HEK293 (cell line): ENCODE measurements around the gene SHROOM3.

Source experiments
- CTCF ChIA-PET: fragments of 350-600 bp; formaldehyde crosslinking; extraction: SDS; loops from one replicate; lab custom pipeline; 2021; ENCODE audit warnings: antibody characterized with exemption; lab: Yijun Ruan, JAX
- POLR2A ChIA-PET: fragments of 300-600 bp; formaldehyde crosslinking; extraction: SDS; loops from one replicate; lab custom pipeline; 2020; ENCODE audit warnings: antibody characterized with exemption, inconsistent platforms; lab: Yijun Ruan, JAX
- H3K27ac ChIP-seq: fragments of 200-500 bp; sonication (Bioruptor generic); 2 replicates; pipeline ENCODE4 v1.5.1; 2014; ENCODE audit warnings: low read depth, low read length, control low read depth, inconsistent platforms; ENCODE audit errors: extremely low read depth
- H3K36me3 ChIP-seq, 2 experiments: fragments of 200-500 bp in 1 of 2; sonication (Bioruptor generic) in 1 of 2; 1 replicate in 1 of 2; 2 replicates in 1 of 2; pipeline ENCODE4 v1.5.1; 2014 to 2017; ENCODE audit warnings: inconsistent platforms in 2 of 2, low read length in 2 of 2; ENCODE audit not compliant: control insufficient read depth in 2 of 2, insufficient read depth in 1 of 2
- H3K4me1 ChIP-seq: fragments of 200-500 bp; sonication (Bioruptor generic); 2 replicates; pipeline ENCODE4 v1.5.1; 2014; ENCODE audit warnings: mild to moderate bottlenecking, low read length, inconsistent platforms; ENCODE audit not compliant: control insufficient read depth, insufficient read depth
- H3K4me3 ChIP-seq: 2 replicates; pipeline ENCODE4 v1.5.1; 2011; ENCODE audit warnings: low read depth, mild to moderate bottlenecking, control low read depth, low read length, moderate library complexity
- H3K9me3 ChIP-seq: fragments of 200-500 bp; sonication (Bioruptor generic); 2 replicates; pipeline ENCODE4 v1.5.1; 2014; ENCODE audit warnings: low read depth, low read length, inconsistent platforms; ENCODE audit not compliant: control insufficient read depth, insufficient read depth
- EGR2 ChIP-seq: fragments of 450-650 bp; formaldehyde crosslinking; IDR thresholded peaks from 2 replicates; pipeline ENCODE4 v1.5.1; 2016; ENCODE audit warnings: low read depth, missing biosample characterization, missing genetic modification characterization
- FEZF1 ChIP-seq: fragments of 450-650 bp; formaldehyde crosslinking; IDR thresholded peaks from 2 replicates; pipeline ENCODE4 v1.5.1; 2016; ENCODE audit warnings: missing biosample characterization, missing genetic modification characterization
- GLIS1 ChIP-seq: fragments of 450-650 bp; formaldehyde crosslinking; IDR thresholded peaks from 2 replicates; pipeline ENCODE4 v1.5.1; 2016; ENCODE audit warnings: missing biosample characterization, missing genetic modification characterization
- HOXD13 ChIP-seq: sonication (generic); formaldehyde crosslinking; IDR thresholded peaks from 2 replicates; pipeline ENCODE4 v1.8.0; 2022; ENCODE audit warnings: missing genetic modification reagents, borderline replicate concordance
- MZF1 ChIP-seq: fragments of 450-650 bp; formaldehyde crosslinking; IDR thresholded peaks from 2 replicates; pipeline ENCODE4 v1.5.1; 2017; ENCODE audit warnings: missing biosample characterization, missing genetic modification characterization, borderline replicate concordance
- OSR2 ChIP-seq: fragments of 450-650 bp; formaldehyde crosslinking; IDR thresholded peaks from 2 replicates; pipeline ENCODE4 v1.5.1; 2016; ENCODE audit warnings: missing biosample characterization, missing genetic modification characterization
- PRDM10 ChIP-seq: fragments of 450-650 bp; formaldehyde crosslinking; IDR thresholded peaks from 2 replicates; pipeline ENCODE4 v1.5.1; 2016; ENCODE audit warnings: missing biosample characterization, missing genetic modification characterization
- PRDM4 ChIP-seq: fragments of 450-650 bp; formaldehyde crosslinking; IDR thresholded peaks from 2 replicates; pipeline ENCODE4 v1.5.1; 2017; ENCODE audit warnings: missing biosample characterization, missing genetic modification characterization
- PRDM6 ChIP-seq: fragments of 450-650 bp; formaldehyde crosslinking; IDR thresholded peaks from 2 replicates; pipeline ENCODE4 v1.5.1; 2017; ENCODE audit warnings: missing biosample characterization, missing genetic modification characterization
- SALL2 ChIP-seq: fragments of 450-650 bp; formaldehyde crosslinking; IDR thresholded peaks from 2 replicates; pipeline ENCODE4 v1.5.0; 2017; ENCODE audit warnings: missing biosample characterization, mild to moderate bottlenecking, missing genetic modification characterization, borderline replicate concordance
- SCRT2 ChIP-seq: fragments of 450-650 bp; formaldehyde crosslinking; IDR thresholded peaks from 2 replicates; pipeline ENCODE4 v1.5.1; 2016; ENCODE audit warnings: missing biosample characterization, missing genetic modification characterization
- SP7 ChIP-seq: fragments of 450-650 bp; formaldehyde crosslinking; IDR thresholded peaks from 2 replicates; pipeline ENCODE4 v1.5.1; 2016; ENCODE audit warnings: missing biosample characterization, missing genetic modification characterization
- WT1 ChIP-seq: fragments of 450-650 bp; formaldehyde crosslinking; IDR thresholded peaks from 2 replicates; pipeline ENCODE4 v1.5.1; 2016; ENCODE audit warnings: missing biosample characterization, missing genetic modification characterization
- ZEB2 ChIP-seq: fragments of 450-650 bp; formaldehyde crosslinking; IDR thresholded peaks from 2 replicates; pipeline ENCODE4 v1.5.1; 2016; ENCODE audit warnings: missing biosample characterization, missing genetic modification characterization
- ZIC2 ChIP-seq: fragments of 450-650 bp; formaldehyde crosslinking; IDR thresholded peaks from 2 replicates; pipeline ENCODE4 v1.5.1; 2016; ENCODE audit warnings: missing biosample characterization, missing genetic modification characterization
- ZNF112 ChIP-seq: fragments of 450-650 bp; formaldehyde crosslinking; IDR thresholded peaks from 2 replicates; pipeline ENCODE4 v1.5.0; 2017; ENCODE audit warnings: missing biosample characterization, missing genetic modification characterization
- ZNF175 ChIP-seq: fragments of 450-650 bp; formaldehyde crosslinking; IDR thresholded peaks from 2 replicates; pipeline ENCODE4 v1.5.1; 2016; ENCODE audit warnings: missing biosample characterization, missing genetic modification characterization
- ZNF416 ChIP-seq: fragments of 450-650 bp; formaldehyde crosslinking; IDR thresholded peaks from 2 replicates; pipeline ENCODE4 v1.5.1; 2016; ENCODE audit warnings: missing biosample characterization, missing genetic modification characterization
- ZNF488 ChIP-seq: fragments of 450-650 bp; formaldehyde crosslinking; IDR thresholded peaks from 2 replicates; pipeline ENCODE4 v1.5.1; 2016; ENCODE audit warnings: missing biosample characterization, missing genetic modification characterization
- ZNF513 ChIP-seq: fragments of 450-650 bp; IDR thresholded peaks from 2 replicates; pipeline ENCODE4 v1.5.1; 2018; ENCODE audit warnings: missing biosample characterization, missing genetic modification characterization
- ZNF521 ChIP-seq: fragments of 450-650 bp; formaldehyde crosslinking; IDR thresholded peaks from 2 replicates; pipeline ENCODE4 v1.5.1; 2017; ENCODE audit warnings: missing biosample characterization, mild to moderate bottlenecking, missing genetic modification characterization
- ZNF555 ChIP-seq: fragments of 450-650 bp; formaldehyde crosslinking; conservative IDR thresholded peaks from 2 replicates; pipeline ENCODE4 v1.5.1; 2017; ENCODE audit warnings: missing biosample characterization, mild to moderate bottlenecking, missing genetic modification characterization, inconsistent platforms
- ZNF561 ChIP-seq: fragments of 450-650 bp; IDR thresholded peaks from 2 replicates; pipeline ENCODE4 v1.5.1; 2018; ENCODE audit warnings: missing biosample characterization, missing genetic modification characterization, borderline replicate concordance
- ZNF600 ChIP-seq: fragments of 450-650 bp; formaldehyde crosslinking; IDR thresholded peaks from 2 replicates; pipeline ENCODE4 v1.5.1; 2016; ENCODE audit warnings: missing biosample characterization, missing genetic modification characterization
- ZNF670 ChIP-seq: fragments of 450-650 bp; formaldehyde crosslinking; IDR thresholded peaks from 2 replicates; pipeline ENCODE4 v1.5.1; 2016; ENCODE audit warnings: missing biosample characterization, missing genetic modification characterization, low read depth
- ZNF843 ChIP-seq: fragments of 450-650 bp; formaldehyde crosslinking; IDR thresholded peaks from 2 replicates; pipeline ENCODE4 v1.5.1; 2016; ENCODE audit warnings: missing biosample characterization, missing genetic modification characterization
- ZXDB ChIP-seq: fragments of 450-650 bp; formaldehyde crosslinking; IDR thresholded peaks from 2 replicates; pipeline ENCODE4 v1.5.1; 2016; ENCODE audit warnings: missing biosample characterization, missing genetic modification characterization

Gene SHROOM3

GRCh38 chr4:76535603-76536372 is 100.8 kb downstream of the SHROOM3 start:
- POLR2A ChIA-PET, result interaction anchor here (0.6 to 1.3 kb wide), 5 partner anchors 12 to 410 kb away, joined by 3 to 6 read pairs (median 3); no protein-coding TSS in a partner anchor
- Histone ChIP-seq H3K4me3 (no peak overlapping the region), H3K27ac (peak overlapping the region; percentile 12; the same call in 1 of the 2 replicates), H3K36me3 (no peaks in the 10 kb centered on the region), H3K4me1 (peaks cover 9% of the 10 kb centered on the region), H3K9me3 (no peaks in the 10 kb centered on the region)
- CTCF ChIA-PET, result interaction anchor here (0.6 kb wide), 1 partner anchor 24 kb away, joined by 3 read pairs; no protein-coding TSS in a partner anchor
- peak; percentile 39 for TF ChIP-seq ZIC2 (tag by site-specific recombination)
- TF ChIP-seq ZNF561, result peak; percentile 86
- no peak for TF ChIP-seq ZNF416
- no peak for TF ChIP-seq SALL2 (tag by site-specific recombination)
- peak; percentile 74 for TF ChIP-seq ZXDB (tag by site-specific recombination)
- peak; percentile 67; the same call in 1 of the 2 replicates for TF ChIP-seq ZEB2 (tag by site-specific recombination)
- peak; percentile 85 for TF ChIP-seq WT1
- peak; percentile 90 for TF ChIP-seq EGR2 (tag by site-specific recombination)
- peak; percentile 63 for TF ChIP-seq GLIS1 (tag by site-specific recombination)
- peak; percentile 81 for TF ChIP-seq ZNF513 (tag by site-specific recombination)
- no peak for TF ChIP-seq ZNF175
- TF ChIP-seq FEZF1, result peak; percentile 86
- TF ChIP-seq ZNF670 (tag by site-specific recombination), result no peak
- no peak for TF ChIP-seq ZNF600
- peak; percentile 53 for TF ChIP-seq PRDM10 (tag by site-specific recombination)
- TF ChIP-seq ZNF843, result peak; percentile 85
- TF ChIP-seq SCRT2 (tag by site-specific recombination), result peak; percentile 48; the same call in 1 of the 2 replicates
- no peak for TF ChIP-seq ZNF555
- peak; percentile 96; the same call in 1 of the 2 replicates for TF ChIP-seq HOXD13
- TF ChIP-seq PRDM6 (tag by site-specific recombination), result peak; percentile 89
- peak; percentile 54; the same call in 1 of the 2 replicates for TF ChIP-seq ZNF488
- peak; percentile 58 for TF ChIP-seq SP7
- peak; percentile 77 for TF ChIP-seq PRDM4
- TF ChIP-seq ZNF521, result no peak
- no peak for TF ChIP-seq ZNF112 (tag by site-specific recombination)
- peak; percentile 98 for TF ChIP-seq MZF1 (tag by site-specific recombination)
- peak; percentile 83 for TF ChIP-seq OSR2 (tag by site-specific recombination)
